HuH-7.5 (cell line): ENCODE data around the gene KNDC1.

ENCODE experiments used
- DNase-seq: peaks from one replicate; pipeline ENCODE4 v3.0.0; 2011; ENCODE audit warnings: low spot score

The KNDC1 gene

DNA sequence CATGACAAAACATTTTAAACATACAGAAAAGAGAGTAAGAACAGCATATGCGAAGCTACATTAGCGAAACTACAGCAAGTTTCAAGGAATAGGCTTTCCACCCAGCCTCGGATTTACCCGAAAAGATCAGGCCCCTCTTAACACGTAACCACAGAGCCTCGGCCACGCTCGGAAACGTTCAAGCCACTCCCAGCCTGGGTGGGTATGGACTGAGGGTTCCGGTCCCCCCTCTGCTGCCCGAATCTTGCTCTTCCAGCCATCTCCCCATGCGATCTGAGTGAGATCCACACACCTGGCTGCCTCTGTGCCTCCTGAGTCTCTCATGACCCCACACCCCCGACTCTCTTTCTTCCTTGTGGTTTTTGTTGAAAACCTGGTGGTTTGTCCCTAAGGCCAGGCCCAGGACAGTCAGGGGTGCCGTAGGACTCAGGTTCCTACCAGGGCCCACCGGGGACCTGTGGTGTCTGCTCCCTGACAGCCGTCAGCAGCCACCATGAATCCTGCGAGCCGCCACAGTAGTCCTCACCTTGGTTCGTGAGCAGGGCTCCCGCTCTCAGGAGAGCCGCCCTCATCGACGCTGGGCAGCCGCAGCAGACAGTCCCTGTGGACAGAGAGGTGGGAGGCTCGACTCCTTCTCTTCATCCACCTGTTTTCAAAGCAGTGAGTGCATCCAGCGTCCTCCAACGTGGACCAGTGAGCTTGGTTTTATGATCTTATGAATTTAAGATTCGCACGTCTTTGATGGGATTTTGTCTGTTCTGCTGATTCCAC lies 18.5 kb downstream of the KNDC1 start:
- no peak for DNase-seq

DNA sequence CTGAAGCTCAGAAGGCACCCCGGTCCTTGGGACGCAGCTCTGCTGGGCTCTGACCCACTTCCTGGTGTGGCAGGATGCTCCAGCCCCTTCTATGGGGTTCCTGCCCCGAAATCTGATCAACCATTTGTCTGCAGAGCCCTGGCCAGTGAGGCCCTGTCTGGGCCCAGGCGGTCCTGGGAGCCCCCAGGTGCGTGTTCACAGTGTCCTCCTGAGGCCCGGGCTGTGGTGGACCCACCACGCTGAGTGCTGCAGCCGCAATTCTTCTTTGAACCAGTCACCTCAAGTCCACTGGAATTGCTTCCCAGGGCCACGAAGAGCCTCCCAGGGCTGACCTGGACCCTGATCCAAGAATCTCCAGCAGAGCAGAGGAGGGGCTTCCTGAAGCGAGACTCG lies 19.1 kb downstream of the KNDC1 start:
- DNase-seq = no peak

DNA sequence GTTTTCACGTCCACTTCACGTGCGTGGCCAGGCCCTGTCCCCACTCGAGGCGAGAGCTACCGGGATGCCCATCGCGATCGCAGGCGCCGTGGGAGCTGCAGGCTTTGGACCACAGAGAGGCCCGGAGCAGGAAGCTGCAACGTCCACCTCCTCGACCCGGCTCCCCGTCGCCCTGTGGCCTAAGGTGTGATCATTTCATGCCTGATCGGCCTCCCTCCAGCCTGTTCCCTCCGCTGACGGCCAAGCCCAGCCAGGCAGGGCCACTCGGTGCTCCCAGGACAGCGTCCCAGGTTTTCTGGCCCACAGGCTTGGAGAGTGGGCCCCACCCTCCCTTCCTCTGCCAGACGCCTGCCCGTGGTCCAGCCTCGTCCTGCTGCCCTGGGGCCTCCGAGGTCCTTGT lies 19.6 kb downstream of the KNDC1 start:
- no peak for DNase-seq

- DNase-seq = no peak
Observed at GRCh38 chr10:133180192-133180964, 20.4 kb downstream of the KNDC1 start.

- no peak for DNase-seq
Observed at GRCh38 chr10:133180965-133181639, 21.1 kb downstream of the KNDC1 start.

- no peak for DNase-seq
Observed at GRCh38 chr10:133182190-133182589, 22.2 kb downstream of the KNDC1 start.

GRCh38 chr10:133182791-133183645 lies 23.0 kb downstream of the KNDC1 start:
- no peak for DNase-seq

DNA sequence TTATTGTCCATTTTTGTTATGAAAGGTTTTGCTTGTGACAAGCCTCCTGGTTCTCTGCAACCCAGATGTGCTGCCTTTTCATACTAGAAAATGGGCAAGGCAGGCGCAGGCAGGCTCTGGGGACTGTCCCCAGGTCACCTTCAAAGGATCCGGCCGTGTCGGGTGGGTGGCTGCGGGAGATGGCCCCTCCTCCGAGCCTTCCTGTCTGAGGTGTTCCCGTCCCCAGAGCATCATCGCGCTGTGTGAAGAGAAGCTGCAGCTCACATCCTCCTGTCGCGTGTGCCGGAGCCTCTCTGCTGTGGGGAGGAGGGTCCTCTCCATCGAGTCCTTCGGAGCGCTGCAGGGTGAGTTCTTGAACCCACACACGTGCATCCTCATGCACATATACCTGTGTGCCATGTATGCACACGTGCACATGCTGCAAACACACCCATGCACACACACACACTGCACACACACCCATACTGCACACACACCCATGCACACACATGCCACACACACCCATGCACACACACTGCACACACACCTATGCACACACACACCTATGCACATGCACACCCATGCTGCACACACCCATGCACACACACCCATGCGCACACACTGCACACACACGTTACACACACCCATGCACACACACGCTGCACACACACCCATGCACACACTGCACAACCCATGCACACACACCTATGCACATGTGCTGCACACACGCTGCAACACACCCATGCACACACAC lies 23.8 kb downstream of the KNDC1 start:
- DNase-seq = no peak

DNA sequence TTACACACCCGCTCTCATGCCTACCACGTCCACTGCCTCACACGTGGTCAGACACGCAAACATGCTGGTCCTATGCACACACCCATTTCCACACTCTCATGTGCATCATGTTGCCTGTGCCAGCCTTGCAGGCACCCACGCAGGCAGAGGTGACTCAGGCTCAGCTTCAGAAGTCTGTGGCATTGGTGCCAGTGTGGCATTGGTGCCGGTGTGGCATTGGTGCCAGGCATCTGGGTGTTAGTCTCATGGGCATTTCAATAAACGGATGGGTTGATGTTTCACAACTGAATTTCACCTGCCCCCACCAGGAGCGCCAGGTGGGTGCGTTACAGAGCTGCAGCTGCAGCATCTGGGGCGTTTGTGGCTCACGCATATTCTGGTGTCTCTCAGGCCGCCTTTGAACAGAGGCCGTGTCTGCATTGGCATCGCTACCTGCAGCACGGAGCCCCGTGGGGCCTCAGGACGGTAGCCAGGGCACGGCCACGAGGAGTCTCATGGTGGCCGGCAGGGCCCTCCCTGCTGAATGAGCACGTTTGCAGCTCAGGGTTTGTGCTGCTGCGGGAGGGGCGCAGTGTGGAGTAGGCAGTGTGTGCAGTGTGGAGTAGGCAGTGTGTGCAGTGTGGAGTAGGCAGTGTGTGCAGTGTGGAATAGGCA lies 24.7 kb downstream of the KNDC1 start:
- no peak for DNase-seq

- no peak for DNase-seq
Observed at GRCh38 chr10:133185421-133185820, 25.4 kb downstream of the KNDC1 start.

GRCh38 chr10:133185916-133186315 lies 25.9 kb downstream of the KNDC1 start:
- DNase-seq = no peak

- no peak for DNase-seq
Observed at GRCh38 chr10:133186416-133187090, 26.5 kb downstream of the KNDC1 start.

- no peak for DNase-seq
Observed at GRCh38 chr10:133187091-133187905, 27.3 kb downstream of the KNDC1 start.

GRCh38 chr10:133187906-133188681 lies 28.1 kb downstream of the KNDC1 start:
- DNase-seq = no peak

- DNase-seq = no peak
Observed at GRCh38 chr10:133189256-133189655, 29.2 kb downstream of the KNDC1 start.

DNA sequence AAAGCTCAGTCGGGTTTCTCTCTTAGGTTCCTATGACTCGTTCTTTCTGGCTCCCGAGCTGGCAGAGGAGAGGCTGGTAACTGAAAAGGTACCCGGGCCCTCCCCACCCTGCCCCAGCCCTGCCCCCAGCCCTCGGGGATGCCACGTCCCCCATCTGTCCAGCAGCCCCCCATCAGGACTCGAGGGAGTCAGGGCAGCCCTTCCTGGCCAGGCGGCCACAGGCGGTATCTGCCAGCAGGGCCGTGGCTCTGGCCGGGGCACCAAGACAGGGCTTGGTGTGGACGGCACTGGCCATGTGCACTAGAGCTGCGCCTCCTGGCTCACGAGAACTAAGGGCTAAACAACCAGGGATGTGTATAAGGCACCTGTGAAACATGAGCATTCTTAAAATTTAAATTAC lies 29.7 kb downstream of the KNDC1 start:
- DNase-seq = no peak

DNA sequence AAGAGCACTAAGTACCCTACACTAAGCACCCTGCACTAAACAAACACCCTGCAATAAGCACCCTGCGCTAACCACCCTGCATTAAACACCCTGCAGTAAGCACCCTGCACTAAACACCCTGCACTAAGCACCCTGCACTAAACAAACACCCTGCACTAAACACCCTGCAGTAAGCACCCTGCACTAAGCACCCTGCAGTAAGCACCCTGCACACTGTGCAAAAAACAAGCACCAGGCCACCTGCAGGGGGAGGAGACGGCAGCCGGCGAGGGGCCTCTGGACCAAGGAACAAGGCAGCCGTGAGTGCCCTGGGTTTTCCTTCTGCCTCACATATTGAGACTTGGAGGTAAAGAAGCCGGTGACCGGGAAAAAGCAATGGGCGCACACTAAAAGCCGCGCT lies 30.2 kb downstream of the KNDC1 start:
- DNase-seq = no peak

GRCh38 chr10:133191651-133192050 lies 31.6 kb downstream of the KNDC1 start:
- no peak for DNase-seq

- no peak for DNase-seq
Observed at GRCh38 chr10:133194151-133194550, 34.1 kb downstream of the KNDC1 start.
